Activated naive CD4-positive, alpha-beta T cell treated with anti-CD3 and anti-CD28 coated beads for 36 hours (primary cell): ENCODE data around the gene TMEM60. TPM values are rescaled to one million over a fixed set of nuclear protein-coding genes. Genes with fewer than 3 reads are reported as not detected.

Source experiments
- CTCF ChIA-PET: fragments of 350-600 bp; sonication (Branson Sonifier 250); formaldehyde crosslinking; loops from one replicate; lab custom pipeline; 2021; ENCODE audit warnings: antibody characterized with exemption; lab: Charles Lee
- DNase-seq: peaks from one replicate; pipeline ENCODE4 v3.0.0-alpha.2; 2020
- H3K27ac Mint-ChIP-seq: one replicate; pipeline ENCODE4 v1.8.0; 2021; ENCODE audit warnings: mild to moderate bottlenecking, mixed read lengths
- H3K27me3 Mint-ChIP-seq: one replicate; pipeline ENCODE4 v1.8.0; 2021; ENCODE audit warnings: low read depth, mixed read lengths
- H3K36me3 Mint-ChIP-seq: one replicate; pipeline ENCODE4 v1.8.0; 2021; ENCODE audit warnings: low read depth, mixed read lengths
- H3K4me1 Mint-ChIP-seq: one replicate; pipeline ENCODE4 v1.8.0; 2021; ENCODE audit warnings: low read depth, mixed read lengths
- H3K4me3 Mint-ChIP-seq: one replicate; pipeline ENCODE4 v1.8.0; 2021; ENCODE audit warnings: mild to moderate bottlenecking, moderate library complexity, mixed read lengths
- H3K9me3 Mint-ChIP-seq: one replicate; pipeline ENCODE4 v1.8.0; 2021; ENCODE audit warnings: mixed read lengths
- intact Hi-C: fragments of 100-400 bp; cut with micrococcal nuclease; formaldehyde crosslinking; loops from one replicate; pipeline ENCODE4 v1.15.1; 2023
- total RNA-seq, 2 experiments: library from RNA; stranded (reverse); gene quantifications; one replicate each; pipeline ENCODE4 v1.2.3, GENCODE V29; 2021

Gene TMEM60
- total RNA-seq, 2 experiments from 2014 or later = 11.1 to 11.4 TPM

- Mint-ChIP-seq H3K27ac (no peak overlapping the region), H3K9me3 (peaks cover 2% of the 10 kb centered on the region), H3K27me3 (no peaks in the 10 kb centered on the region), H3K36me3 (peaks cover under 1% of the 10 kb centered on the region), H3K4me3 (no peak overlapping the region), H3K4me1 (peaks cover 42% of the 10 kb centered on the region)
- intact Hi-C loops = no loop called here
- no peak for DNase-seq
- CTCF ChIA-PET = interaction anchor here (0.9 kb wide), 1 partner anchor 180 kb away, joined by 3 read pairs; no protein-coding TSS in a partner anchor
Observed at GRCh38 chr7:77830649-77831355, 32.6 kb upstream of the TMEM60 start.

- peaks cover 10% of the 10 kb centered on the region for H3K9me3 Mint-ChIP-seq
- H3K4me3 Mint-ChIP-seq = no peak overlapping the region
- intact Hi-C loops = no loop called here
- no peaks in the 10 kb centered on the region for H3K27me3 Mint-ChIP-seq
- CTCF ChIA-PET = interaction anchor here (0.7 to 1.2 kb wide), 2 partner anchors 13 to 16 kb away, joined by 3 read pairs; no protein-coding TSS in a partner anchor
- no peak overlapping the region for H3K27ac Mint-ChIP-seq
- no peak for DNase-seq
- peaks cover 9% of the 10 kb centered on the region for H3K36me3 Mint-ChIP-seq
- peaks cover 34% of the 10 kb centered on the region for H3K4me1 Mint-ChIP-seq
Observed at GRCh38 chr7:77827999-77828398, 29.8 kb upstream of the TMEM60 start.

GRCh38 chr7:77826300-77826699, 28.1 kb upstream of the TMEM60 start:
- H3K27ac Mint-ChIP-seq = no peak overlapping the region
- intact Hi-C loops = no loop called here
- peaks cover 33% of the 10 kb centered on the region for H3K4me1 Mint-ChIP-seq
- CTCF ChIA-PET = no interaction called here
- H3K36me3 Mint-ChIP-seq = peaks cover 21% of the 10 kb centered on the region
- H3K4me3 Mint-ChIP-seq = no peak overlapping the region
- peaks cover 22% of the 10 kb centered on the region for H3K9me3 Mint-ChIP-seq
- no peaks in the 10 kb centered on the region for H3K27me3 Mint-ChIP-seq
- DNase-seq = no peak

- H3K27ac Mint-ChIP-seq = no peak overlapping the region
- peaks cover 33% of the 10 kb centered on the region for H3K9me3 Mint-ChIP-seq
- DNase-seq = no peak
- intact Hi-C loops = no loop called here
- H3K4me1 Mint-ChIP-seq = peaks cover 24% of the 10 kb centered on the region
- peaks cover 33% of the 10 kb centered on the region for H3K36me3 Mint-ChIP-seq
- no peak overlapping the region for H3K4me3 Mint-ChIP-seq
- CTCF ChIA-PET = no interaction called here
- no peaks in the 10 kb centered on the region for H3K27me3 Mint-ChIP-seq
Observed at GRCh38 chr7:77825131-77825530, 26.9 kb upstream of the TMEM60 start.

- DNase-seq = no peak
- Mint-ChIP-seq H3K27me3 (no peaks in the 10 kb centered on the region), H3K36me3 (peaks cover 38% of the 10 kb centered on the region), H3K9me3 (peaks cover 38% of the 10 kb centered on the region), H3K27ac (no peak overlapping the region), H3K4me1 (peaks cover 24% of the 10 kb centered on the region), H3K4me3 (no peak overlapping the region)
- CTCF ChIA-PET = no interaction called here
- intact Hi-C loops = no loop called here
Observed at GRCh38 chr7:77824636-77825035, 26.4 kb upstream of the TMEM60 start.

- Mint-ChIP-seq H3K4me3 (no peak overlapping the region), H3K4me1 (peaks cover 24% of the 10 kb centered on the region), H3K27ac (no peak overlapping the region), H3K9me3 (peaks cover 46% of the 10 kb centered on the region), H3K27me3 (no peaks in the 10 kb centered on the region), H3K36me3 (peaks cover 44% of the 10 kb centered on the region)
- intact Hi-C loops = no loop called here
- CTCF ChIA-PET = interaction anchor here (0.6 kb wide), 1 partner anchor 186 kb away, joined by 3 read pairs; no protein-coding TSS in a partner anchor
- no peak for DNase-seq
Observed at GRCh38 chr7:77823787-77824186, 25.6 kb upstream of the TMEM60 start.

- no peak overlapping the region for H3K4me3 Mint-ChIP-seq
- H3K9me3 Mint-ChIP-seq = peaks cover 59% of the 10 kb centered on the region
- CTCF ChIA-PET = no interaction called here
- no peak overlapping the region for H3K27ac Mint-ChIP-seq
- no peak for DNase-seq
- peaks cover 21% of the 10 kb centered on the region for H3K4me1 Mint-ChIP-seq
- peaks cover 60% of the 10 kb centered on the region for H3K36me3 Mint-ChIP-seq
- H3K27me3 Mint-ChIP-seq = no peaks in the 10 kb centered on the region
- intact Hi-C loops = no loop called here
Observed at GRCh38 chr7:77822269-77822668, 24.0 kb upstream of the TMEM60 start.

- H3K36me3 Mint-ChIP-seq = peaks cover 71% of the 10 kb centered on the region
- intact Hi-C loops = no loop called here
- no peak overlapping the region for H3K4me3 Mint-ChIP-seq
- CTCF ChIA-PET = no interaction called here
- H3K4me1 Mint-ChIP-seq = peaks cover 14% of the 10 kb centered on the region
- DNase-seq = no peak
- H3K27ac Mint-ChIP-seq = no peak overlapping the region
- H3K27me3 Mint-ChIP-seq = no peaks in the 10 kb centered on the region
- peaks cover 67% of the 10 kb centered on the region for H3K9me3 Mint-ChIP-seq
Observed at GRCh38 chr7:77820967-77821366, 22.7 kb upstream of the TMEM60 start.

GRCh38 chr7:77819021-77819420, 20.8 kb upstream of the TMEM60 start:
- Mint-ChIP-seq H3K36me3 (peaks cover 69% of the 10 kb centered on the region), H3K9me3 (peaks cover 62% of the 10 kb centered on the region), H3K27me3 (no peaks in the 10 kb centered on the region), H3K27ac (no peak overlapping the region), H3K4me1 (peaks cover 20% of the 10 kb centered on the region), H3K4me3 (no peak overlapping the region)
- CTCF ChIA-PET = no interaction called here
- intact Hi-C loops = loop anchor here (2.0 kb wide), 1 partner anchor 14 kb away; no protein-coding TSS in a partner anchor
- DNase-seq = no peak

GRCh38 chr7:77813180-77813579, 14.9 kb upstream of the TMEM60 start:
- H3K4me3 Mint-ChIP-seq = no peak overlapping the region
- CTCF ChIA-PET = no interaction called here

GRCh38 chr7:77812290-77812685, 14.1 kb upstream of the TMEM60 start:
- Mint-ChIP-seq H3K36me3 (peaks cover 26% of the 10 kb centered on the region), H3K9me3 (peaks cover 22% of the 10 kb centered on the region), H3K4me1 (peaks cover 34% of the 10 kb centered on the region), H3K27me3 (no peaks in the 10 kb centered on the region), H3K4me3 (no peak overlapping the region), H3K27ac (no peak overlapping the region)
- intact Hi-C loops = no loop called here
- CTCF ChIA-PET = interaction anchor here (0.6 to 1.7 kb wide), 3 partner anchors 16 to 154 kb away, joined by 3 to 4 read pairs (median 3); no protein-coding TSS in a partner anchor
- DNase-seq = no peak

More at GRCh38 chr7:77813180-77813579, 14.9 kb upstream of the TMEM60 start:
- Mint-ChIP-seq H3K36me3 (peaks cover 27% of the 10 kb centered on the region), H3K9me3 (peaks cover 19% of the 10 kb centered on the region), H3K4me1 (peaks cover 30% of the 10 kb centered on the region), H3K27me3 (no peaks in the 10 kb centered on the region), H3K27ac (no peak overlapping the region)
- no peak for DNase-seq
- intact Hi-C loops = no loop called here

- CTCF ChIA-PET = interaction anchor here (1.3 to 1.7 kb wide), 2 partner anchors 16 to 154 kb away, joined by 3 read pairs; no protein-coding TSS in a partner anchor
- no peak for DNase-seq
Observed at GRCh38 chr7:77811516-77812289, 13.5 kb upstream of the TMEM60 start.

More at GRCh38 chr7:77811516-77812289, 13.5 kb upstream of the TMEM60 start:
- H3K4me3 Mint-ChIP-seq = no peak overlapping the region
- H3K36me3 Mint-ChIP-seq = peaks cover 24% of the 10 kb centered on the region
- intact Hi-C loops = no loop called here
- peaks cover 20% of the 10 kb centered on the region for H3K9me3 Mint-ChIP-seq
- peaks cover 34% of the 10 kb centered on the region for H3K4me1 Mint-ChIP-seq
- H3K27me3 Mint-ChIP-seq = no peaks in the 10 kb centered on the region
- H3K27ac Mint-ChIP-seq = no peak overlapping the region
